GM19438 (cell line): ENCODE measurements around the gene OGA.
A peak's percentile ranks its signal among the peaks of the same experiment; 100 is the strongest.

Experiments used
- ATAC-seq: cut with Tn5 transposase; IDR thresholded peaks from one replicate; pipeline ENCODE4 v1.9.1; 2021; ENCODE audit warnings: low read depth; ENCODE audit not compliant: unreplicated experiment

OGA gene

DNA sequence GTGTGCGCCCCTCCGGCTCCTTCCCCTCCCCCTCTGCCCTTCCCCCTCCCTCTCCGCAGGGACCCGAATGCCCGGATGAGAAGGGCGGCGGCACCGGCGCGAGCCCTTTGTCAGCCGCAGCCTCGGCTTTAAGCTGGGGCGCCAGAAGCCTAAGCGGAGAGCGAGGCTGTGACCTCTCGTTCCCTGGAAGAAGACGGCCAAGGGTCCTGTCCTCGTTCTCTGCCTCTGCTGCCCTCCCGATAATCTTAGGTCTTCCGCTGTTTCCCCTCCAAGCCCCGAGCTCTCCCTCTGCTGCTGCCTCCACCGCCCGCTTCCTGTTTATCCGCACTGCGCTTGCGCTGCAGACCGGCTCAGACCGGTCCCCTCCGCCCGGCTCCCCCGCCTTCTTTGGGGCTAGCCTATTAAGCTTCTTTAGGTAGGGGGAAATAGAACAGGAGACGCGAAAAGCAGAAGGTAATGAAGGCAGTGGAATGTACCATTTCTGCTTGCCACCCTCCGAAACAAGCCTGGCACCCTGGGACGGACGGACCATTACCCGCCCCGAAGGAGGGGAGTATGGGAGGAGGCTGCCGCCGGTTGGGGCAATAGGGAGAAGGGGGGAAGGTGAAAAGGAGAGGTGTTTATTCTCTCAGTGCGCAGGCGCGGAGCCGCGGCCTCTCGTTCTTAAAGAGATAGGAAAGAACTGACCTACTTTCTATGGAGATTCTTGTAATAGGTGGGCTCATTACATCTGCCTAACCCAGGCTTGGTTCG is at the start of gene OGA:
OGA (minus strand) TSS at position 326 of the 753 bp plus-strand sequence. CDS start 422 bp downstream, outside the sequence.
- peak; percentile 82 for ATAC-seq

DNA sequence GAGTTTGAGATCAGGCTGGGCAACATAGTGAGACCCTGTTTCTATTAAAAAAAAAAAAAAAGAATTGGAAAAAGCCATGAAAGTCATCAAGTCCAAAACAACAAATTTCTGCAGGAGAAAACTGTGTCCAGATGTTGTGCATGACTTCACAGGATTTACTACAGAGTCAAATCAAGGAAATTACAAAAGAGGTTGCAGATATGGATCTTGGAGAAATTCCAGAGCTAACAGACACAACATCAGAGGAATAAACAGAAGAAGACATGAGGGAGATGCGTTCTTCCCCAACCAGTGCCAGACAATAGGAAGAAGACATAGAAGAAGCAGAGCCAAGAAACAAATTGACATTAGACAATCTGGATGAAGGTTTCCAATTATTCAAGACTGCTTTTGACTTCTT is 49.7 kb upstream of the OGA start:
- ATAC-seq, result no peak

DNA sequence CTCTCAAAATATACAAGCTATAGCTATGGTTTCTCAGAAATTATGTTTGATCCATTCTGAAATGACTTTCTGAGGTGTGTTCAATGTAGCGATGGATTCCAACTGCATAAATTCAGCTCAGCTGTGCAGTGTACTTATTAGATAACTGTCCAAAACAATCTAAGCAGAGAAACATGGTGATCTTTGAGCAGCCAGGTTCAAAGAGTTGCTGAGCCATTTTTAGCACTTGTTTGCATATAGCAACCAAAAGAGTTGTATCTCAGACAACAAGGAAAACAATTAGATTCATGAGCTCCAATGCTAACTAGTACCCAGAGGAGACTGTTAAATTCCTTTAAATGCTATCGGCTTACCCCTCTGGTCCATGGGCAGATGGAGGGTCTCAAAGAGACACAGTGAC is 41.3 kb upstream of the OGA start:
- ATAC-seq, result no peak

DNA sequence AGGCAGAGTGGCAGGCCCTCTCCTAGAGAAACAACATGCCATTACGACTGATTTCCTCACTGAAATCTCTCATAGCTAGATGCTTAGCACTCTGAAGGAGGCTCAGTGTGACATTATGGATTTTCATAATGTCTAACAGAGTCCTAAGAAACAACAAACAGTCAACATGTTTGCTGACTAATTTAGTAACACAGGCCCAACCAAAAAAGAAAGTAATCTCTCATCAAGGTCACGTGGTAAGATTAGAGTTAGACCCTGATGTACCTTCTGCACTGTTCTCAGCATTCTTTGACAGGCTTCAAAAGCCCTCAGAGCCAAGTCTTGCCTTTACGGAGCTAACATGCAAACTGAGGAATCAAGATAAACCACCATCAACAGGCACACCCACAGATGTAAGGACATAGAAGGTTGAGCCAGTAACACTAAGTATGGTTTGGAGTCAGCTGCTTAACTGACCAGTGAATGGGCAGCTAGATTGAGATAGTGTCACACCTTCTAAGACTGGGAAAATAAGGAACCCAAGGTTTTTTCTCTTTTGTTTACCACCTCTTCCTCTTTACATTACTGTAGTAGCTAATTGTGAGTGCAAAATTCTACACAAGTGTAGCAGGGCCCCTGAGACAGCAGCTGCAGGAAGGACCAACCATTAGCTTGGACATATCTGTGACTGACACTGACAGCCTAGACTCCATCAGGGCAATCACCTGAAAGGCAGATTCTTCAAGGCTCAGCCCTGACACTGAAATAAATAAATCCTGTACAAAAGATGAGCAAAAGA is 40.7 kb upstream of the OGA start:
- ATAC-seq, result peak; percentile 69

DNA sequence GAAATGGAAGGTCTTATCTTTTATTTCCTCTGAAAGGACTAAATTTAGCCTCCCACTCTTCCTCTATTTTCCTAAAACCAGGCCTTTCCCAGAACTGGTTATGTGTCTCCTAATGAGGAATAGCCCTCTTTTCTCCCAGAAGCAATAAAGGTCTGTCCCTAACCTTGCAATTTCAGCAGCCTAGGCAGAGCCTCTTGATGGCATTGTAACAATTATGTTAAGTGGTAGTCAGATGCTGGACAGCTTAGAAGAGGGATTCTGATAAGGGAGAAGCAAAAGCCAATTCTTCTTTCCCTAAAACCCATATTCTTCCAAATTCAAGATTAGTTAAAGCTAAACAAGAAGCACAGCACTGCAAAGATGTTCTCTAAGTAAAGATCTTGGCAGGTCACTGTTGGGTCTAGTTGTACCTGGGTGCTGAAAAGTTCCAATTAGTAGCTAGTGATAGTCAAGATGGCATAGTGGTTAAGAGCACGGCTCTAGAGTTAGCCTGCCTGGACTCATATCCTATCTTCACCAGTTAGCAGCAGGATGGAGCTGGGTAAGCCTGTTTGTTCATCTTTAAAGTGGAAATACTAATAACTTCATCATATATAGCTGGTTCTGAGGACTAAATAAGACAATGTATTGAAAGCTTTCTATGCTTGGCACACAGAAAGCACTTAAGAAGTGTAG is 39.7 kb upstream of the OGA start:
- ATAC-seq, result no peak

DNA sequence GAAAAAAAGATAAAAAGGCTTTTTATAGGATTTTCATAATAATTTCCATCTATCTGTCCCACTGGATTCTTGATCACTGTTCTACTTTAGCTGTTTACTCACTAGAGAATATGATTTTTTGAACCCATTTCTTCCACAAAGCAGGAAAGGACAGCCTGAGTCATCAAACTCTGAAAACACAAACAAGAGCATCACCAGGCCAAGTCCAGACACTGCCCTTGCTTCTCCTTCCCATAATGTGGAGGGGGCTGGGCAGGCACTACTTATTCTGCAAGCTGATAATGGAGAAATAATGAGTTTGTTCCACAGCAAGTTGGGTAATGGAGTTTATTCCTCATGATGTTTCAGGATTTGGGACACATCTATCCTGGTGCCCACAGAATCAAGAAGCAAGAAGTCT is 38.4 kb upstream of the OGA start:
- ATAC-seq, result no peak

DNA sequence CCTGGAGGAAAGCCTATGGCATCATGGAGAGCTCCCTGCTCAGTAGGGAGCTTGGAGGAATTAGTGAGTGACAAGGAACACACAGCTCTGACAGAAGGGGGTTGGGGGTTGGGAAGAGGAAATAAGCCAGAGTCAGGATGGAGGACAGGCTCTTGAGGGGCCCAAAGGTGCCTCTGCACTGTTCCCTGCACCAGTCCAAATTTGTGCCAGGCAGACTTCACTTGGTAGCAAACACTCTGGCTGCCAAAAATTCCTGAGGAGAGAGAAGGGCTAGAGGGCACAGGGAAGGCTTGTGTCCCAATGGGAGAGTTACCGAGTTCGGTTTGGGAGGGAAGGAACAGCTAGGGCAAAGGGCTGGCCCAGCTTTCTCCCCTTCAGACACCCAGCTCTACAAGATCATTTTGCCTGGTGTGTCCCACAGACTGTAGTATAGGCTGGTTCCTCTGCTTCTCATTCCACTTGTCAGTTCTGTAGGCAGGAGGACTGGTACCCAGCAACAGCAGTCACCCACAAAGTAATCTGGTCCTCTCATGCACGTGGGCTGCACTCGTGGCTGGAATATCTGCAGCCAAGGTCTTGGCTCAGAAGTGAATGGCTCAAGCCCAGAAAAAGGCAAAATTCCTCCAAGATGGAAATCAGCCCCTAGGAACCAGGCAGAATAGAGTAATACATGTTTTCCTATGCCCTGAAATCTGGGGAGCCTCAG is 33.3 kb upstream of the OGA start:
- ATAC-seq, result no peak

DNA sequence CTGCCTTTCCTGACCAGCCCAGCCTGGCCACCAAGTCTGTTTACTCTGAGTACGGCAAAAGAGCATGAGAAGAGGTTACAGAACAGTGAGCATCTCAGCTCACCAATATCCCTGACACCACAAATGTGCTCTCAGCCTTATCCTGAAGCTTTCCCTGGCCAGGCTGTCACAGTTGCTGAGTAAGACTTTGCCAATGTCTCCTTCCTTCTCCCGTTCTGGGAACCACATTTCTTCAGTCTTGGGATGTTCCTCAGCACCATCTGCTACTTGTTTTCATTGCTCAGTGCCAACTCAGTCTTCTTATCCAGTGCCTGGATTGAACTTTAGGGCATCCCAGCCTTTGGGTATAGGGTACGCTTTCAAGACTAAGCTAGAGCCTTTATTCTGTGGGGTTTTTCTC is 32.5 kb upstream of the OGA start:
- no peak for ATAC-seq

DNA sequence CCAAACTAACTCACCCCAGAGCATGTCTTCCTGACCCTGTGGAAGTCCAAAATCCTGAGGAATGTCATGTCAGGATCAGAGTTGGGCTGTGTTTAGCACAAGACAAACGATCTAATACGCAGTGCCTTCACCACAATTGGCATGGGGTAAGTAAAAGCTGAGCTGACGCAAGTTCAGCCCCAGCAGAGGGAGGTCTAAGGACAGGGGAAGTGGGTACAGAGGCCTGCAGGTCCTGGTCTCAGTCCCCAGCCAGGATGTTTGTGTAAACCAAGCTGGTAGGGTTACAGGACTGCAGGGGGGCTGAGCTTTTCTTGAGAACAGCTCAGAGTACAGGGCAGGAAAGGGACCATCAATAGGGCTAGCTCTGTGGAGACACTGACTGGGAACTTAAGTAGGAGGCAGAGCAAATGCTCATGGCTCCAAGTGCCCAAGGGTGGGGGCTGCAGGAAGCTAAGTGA is 30.7 kb upstream of the OGA start:
- ATAC-seq, result no peak

DNA sequence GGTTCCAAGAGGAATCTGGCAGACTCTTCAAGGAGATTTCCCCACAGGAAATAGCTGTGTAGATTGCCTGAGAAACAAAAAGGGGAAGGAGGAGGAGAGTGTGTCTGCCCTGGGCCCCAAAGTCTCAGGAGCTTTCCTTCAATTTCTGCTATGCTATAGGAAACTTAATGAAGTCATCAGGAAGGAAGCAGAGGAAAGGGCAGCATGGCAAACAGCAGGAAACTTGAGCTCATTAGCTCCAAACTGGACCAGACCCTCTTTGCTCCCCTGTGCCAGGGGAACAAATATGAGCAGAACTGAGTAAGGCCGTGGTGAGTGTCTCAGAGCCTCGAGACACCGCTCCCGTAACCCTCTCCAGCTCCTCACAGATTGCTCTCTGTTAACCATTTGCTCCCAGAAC is 30.2 kb upstream of the OGA start:
- no peak for ATAC-seq

DNA sequence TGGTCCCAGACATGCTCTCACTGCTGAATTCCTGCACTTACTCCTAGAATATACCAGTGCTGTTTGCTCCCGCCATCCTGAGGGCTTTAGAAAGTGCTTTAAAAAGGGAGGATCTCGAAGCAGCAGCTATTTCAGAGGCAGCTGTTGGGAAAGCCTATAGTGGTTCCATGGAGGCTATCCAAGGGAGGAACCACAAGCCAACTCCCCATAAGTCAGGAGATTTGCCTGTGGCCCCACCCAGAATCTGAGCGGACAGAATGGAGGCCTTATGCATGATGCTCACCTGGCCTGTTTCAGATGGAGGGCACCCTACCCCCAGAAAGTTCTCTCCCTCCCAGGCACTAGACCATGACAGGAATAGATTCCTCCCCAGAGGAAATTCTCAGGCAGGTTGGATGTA is 27.6 kb upstream of the OGA start:
- no peak for ATAC-seq

DNA sequence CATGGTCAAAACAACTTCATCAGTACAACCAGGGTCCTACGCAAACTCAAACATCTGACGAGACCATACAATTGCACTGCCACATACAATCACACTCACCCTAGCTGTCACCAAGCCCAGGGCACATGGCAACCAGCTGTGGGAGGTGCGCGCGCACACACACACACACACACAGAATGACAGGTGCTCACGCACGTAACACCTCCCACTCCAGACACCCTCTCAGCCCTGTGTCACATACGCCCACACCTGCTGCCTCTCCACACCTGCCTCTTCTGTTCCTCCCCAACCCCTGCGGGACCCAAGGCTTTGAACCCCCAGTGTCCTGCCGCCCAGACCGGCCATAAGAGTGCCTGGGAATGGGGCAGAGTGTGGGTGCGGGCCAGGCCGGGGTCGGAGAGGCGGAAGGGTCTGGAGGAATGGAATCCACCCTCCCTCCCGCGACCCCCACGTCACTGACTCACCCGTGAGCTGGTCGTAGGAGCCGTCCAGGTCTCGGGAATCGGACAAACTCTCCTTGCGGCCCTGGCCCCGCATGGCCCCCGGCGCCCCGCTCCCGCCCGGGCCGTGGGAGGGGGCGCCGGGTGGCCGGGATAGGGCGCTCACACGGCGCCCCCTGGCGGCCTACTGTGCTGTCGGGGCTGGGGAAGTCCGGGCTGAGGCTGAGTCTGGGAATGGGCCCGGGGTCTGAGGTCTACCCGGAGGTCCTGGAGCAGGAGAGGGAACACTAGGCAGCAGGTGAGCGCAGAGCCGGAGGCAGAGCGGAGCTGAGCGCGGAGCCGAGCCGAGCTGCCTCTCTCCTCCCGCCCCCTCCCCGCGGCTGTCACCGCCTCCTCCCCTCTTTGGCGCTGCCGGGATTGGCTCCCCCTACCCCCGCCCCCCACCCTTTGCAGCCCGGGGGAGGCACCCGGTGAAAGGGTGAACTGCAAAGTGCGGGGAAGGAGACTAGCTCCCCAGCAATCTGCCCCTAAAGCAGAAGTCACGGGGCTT is 25.1 kb upstream of the OGA start, which contains the start of gene KCNIP2:
KCNIP2 (minus strand) TSS at position 769 of the 990 bp plus-strand sequence; CDS start at position 537, 232 bp downstream.
- no peak for ATAC-seq

DNA sequence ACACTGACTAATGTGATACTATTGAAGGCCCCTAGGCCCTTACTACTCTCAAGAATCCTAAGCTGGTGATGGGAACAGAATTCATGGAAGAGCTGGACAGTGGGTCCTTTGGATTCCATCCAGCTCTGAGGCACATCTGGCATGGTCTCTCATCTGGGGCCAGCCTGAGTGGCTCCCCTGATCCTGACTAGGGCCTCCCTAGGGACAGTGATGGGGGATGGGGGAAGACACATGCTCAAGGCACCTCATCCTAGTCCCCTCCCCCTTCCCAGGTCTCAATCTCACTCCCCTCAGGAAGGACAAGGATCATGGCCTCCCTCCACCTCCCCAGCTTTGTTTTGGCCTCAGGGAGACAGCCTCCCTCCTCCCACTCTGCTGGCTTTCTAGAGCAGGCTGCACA is 23.6 kb upstream of the OGA start:
- no peak for ATAC-seq

DNA sequence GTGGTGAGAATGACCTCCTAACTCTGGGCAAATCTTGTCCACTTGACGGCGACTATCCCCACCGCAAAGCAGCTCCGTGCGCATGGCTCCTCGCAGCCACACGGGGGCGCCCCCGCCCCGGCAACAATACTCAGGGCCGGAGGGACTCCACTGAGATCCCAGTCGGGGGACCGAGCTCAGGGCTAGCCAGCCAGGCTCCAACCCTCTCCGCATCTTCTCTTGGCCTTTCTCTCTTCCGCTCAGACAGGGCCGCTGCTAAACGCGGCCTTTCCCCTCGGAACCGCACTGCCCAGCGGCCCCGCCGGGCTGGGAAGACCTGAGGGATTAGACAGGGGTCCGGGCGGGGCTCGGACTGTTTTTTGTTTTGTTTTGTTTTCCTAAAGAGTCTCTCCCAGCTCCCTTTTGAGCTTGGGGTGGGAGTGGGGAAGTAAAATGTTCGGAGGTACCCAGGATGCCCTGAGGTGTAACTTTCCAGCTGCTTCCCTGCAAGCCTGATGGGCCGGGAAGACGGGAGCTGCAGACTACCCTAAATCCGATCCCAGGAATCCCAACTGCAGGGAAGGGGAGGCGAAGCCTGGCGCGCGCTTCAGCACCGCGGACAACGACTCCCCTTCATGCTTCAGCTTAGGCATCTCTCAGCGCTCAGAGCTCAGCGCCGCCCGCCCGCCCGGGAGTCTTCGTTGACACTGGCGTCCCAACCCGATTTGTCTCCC is 22.7 kb upstream of the OGA start:
- ATAC-seq, result peak; percentile 70

DNA sequence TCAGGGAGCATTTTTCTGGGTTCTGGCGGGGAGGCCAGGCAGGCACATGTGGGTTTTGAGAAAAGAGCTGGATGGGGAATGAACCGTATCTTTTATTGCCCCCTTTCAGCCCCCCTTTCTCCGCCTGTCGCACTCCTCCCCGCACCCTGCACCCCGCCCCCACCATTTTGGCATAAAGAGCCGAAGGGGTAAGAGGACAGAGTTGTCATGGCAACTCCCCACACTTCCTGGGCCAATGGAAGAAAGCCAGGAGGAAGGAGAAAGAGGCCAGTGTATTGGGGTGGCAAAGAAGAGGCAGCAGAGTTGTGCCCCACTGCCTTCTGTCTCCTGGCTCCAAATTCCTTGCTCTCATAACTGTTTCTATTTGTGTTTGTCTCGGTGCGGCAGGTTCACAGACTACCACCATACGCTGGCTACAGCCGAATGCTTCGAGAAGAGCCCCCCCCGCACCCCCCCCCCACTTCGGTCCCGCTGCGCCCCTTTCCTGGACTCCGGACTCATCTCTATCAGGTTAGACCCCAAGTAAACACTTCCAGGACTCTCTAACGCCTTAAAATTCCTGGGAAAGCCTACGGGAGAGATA is 21.9 kb upstream of the OGA start:
- no peak for ATAC-seq

DNA sequence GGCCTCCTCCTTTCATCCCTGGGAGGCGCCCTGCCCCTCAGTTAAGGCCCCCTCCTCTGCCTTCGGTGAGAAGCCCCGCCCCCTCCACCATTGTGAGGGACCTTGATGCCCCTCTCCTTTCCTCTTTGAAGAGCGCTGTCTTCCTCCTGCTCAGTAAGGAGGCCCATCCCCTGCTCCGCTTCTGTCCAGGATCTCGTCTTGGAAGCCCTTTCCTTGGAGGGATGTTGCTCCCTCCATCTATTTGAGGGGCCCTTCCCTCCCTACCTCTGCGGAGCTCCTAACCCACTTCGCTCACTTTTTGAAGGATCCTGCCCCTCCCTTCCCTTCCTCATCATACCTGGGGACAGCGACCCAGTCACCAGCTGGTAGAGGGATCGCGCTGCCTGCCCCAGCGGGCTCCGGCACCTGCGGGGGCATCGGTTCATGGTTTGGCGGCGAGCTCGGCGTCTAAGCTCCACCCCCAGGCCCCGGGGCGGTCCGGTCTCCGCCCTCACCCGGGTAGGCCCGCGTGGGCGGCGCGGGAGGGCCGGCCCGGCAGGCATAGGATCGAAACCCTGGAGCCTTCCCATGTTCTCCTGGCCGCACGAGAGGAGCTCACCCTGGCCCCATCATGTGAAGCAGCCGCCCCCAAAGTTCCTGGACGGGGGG is 21.3 kb upstream of the OGA start:
- ATAC-seq, result no peak

DNA sequence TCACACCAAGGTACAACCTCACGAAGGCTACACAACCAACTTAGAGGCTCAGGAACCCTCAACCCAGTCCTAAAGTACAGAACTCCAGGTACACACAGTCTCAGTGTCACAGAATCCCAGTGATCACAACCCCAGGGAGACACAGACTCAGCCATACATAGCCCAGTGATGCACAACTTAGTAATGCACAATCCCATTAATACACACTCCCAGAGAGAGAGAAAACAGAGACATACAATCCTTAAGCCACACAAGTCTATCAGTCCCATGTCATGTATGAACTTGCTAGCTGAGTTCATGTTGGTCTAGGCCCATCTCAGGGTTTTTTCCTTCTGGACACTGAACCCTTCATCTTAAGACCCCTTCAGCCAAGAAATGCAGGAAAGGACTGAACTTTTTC is 20.8 kb upstream of the OGA start:
- no peak for ATAC-seq

DNA sequence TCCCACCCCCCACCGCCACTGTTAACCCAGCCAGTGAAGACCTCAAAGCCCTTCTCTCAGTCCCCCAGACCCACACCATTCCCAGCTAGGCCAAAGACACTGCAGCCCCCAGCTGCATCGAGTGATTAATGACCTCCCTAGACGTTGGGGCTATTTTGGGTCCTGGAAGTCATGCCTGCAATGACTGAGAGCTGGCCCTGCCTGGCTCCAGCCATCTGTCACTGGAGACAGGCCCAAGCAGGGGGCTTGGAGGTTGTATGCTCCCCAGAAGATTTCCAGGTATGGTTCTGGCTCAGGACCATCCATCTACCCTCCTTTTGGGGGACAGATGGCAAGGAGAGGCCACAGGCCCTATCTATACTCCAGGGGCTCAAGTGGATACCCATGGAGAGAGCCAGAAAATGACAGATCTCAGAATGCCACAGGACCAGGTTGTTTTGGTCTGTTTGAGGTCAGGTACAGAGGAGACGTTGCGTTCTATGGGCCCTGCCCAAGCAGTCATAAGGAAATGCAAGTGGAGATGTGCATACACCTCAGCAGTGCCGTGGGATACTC is 20.2 kb upstream of the OGA start:
- no peak for ATAC-seq
